ENCODE data around the gene ASB4.
"Not testable (repeated sequence)": the region's sequence is repeated elsewhere in the genome, so short reads cannot be mapped to it uniquely, and the experiment has no call there.

The ASB4 gene

GRCh38 chr7:95527033-95527775 lies 41.5 kb downstream of the ASB4 start:
- peak; percentile 71 to 86 (median 73) for DNase-seq

- no peak for DNase-seq
These were observed 42.1 kb downstream of the ASB4 start for GRCh38 chr7:95527776-95528250.

- peak in 1 of 3 experiments; percentile 22 for DNase-seq
These were observed 44.0 kb downstream of the ASB4 start for GRCh38 chr7:95529701-95530100.

- no peak for DNase-seq
These were observed 45.1 kb downstream of the ASB4 start for GRCh38 chr7:95530881-95531280.

DNA sequence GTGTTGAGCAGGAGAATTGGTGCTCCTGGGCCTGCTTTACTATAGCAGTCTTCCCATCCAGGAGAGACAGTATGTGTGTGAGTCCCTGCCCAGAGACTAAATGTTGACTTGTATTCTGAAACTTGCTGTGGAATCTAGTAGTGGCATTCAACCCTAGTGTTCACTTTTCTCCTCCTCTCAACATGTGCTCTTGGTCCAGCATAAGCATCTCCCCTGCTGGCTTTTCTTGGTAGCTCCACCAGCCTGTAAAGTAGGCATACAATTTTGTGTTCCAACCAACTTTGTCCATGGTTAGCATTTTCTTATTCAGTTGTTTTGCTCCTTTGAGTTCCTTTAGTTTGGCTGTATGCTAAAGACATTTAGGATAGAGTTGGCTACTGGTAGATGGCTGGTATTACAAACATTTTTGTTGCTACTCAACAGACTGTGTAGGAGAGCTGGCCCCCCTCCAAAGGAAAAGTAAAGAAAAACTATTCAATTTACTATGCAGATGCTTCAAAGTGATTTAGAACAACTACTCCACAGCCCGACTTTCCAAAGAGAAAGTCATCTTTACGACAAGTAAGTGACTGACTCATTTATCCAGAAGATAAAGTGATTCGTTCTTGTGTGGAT lies 46.0 kb downstream of the ASB4 start:
- no peak for DNase-seq

DNA sequence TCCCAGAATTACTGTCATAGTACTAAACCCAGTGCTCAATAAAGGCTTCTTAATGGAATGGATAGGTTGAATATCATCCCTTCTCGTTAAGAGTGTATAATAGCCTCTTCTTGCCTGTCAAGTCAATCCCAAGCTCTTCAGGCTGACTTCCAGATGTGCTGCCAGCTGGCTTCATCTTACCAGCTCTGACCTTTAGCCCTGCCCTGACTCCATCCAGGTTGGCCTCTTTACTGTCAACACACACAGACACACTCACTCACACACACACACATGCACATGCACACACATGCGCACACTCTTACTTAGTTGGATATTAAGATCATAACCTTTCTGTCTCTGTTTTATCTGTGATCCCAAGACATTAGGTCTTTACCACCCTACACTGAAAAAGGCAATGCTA lies 49.1 kb downstream of the ASB4 start:
- peak in 1 of 3 experiments; percentile 61 for DNase-seq

DNA sequence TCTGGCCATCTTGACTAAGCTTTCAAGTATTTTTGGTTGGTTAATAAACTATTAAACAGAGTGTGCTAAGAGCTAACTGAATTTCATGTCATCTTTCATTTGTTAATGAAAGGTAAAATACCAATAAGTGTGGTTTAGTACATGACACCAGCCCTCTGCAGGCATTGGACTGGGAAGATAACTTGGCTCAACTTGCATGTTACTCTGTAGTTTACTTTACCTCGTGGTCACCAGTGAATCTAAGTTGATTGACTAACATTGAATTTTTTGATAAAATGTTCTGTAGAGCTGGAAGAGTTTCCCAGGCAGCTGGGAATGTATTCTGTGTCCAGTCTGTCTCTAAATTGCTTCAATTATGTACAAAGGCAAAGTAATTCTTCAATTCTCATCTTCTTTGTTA lies 49.9 kb downstream of the ASB4 start:
- DNase-seq: no peak

DNA sequence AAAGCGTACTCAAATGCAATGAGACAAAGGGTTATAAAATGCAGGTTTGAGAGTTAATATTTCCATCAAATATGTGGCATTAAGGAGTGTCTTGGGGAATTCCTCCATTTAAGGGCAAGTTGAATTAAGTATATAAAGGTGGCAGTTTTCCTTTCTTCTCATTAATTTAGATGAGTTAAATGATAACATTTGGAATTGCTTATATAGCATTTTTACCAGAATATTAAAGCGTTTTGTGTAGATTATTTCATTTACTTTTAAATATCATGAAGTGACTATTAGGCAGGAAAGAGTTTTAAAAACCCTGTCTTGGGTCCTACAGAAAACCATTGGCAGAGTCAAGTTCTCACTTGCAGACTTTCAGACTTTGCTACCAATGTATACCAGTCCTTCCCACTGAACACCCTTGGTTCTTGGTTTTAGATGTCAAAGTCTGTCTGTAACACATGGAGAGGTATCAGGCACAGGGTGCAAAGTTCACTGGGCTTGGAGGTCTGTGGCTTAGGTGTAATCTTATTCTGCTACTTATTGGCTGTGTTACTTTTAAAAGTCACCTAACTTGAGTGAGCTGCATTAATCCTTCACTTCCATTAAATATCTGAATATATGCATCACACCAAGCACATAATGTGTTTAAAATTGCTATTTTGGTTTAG lies 51.0 kb downstream of the ASB4 start:
- no peak for DNase-seq

DNA sequence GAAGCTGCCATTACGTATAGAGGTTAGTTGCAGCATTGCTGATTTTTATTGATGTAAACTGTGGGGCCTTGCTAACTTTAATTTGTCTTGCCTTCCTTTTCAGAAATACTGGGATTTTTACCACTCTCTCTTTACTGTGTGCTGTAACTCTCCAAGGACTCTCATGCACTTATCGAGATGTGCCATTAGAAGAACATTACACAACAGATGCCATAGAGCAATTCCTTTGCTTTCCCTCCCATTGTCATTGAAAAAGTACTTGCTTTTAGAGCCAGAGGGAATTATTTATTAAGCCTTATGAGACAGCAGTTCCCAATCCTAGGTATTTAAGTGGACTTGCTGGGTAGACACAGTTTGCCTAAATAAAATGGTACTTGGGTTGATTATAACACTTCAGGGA lies 51.7 kb downstream of the ASB4 start:
- DNase-seq: no peak

DNA sequence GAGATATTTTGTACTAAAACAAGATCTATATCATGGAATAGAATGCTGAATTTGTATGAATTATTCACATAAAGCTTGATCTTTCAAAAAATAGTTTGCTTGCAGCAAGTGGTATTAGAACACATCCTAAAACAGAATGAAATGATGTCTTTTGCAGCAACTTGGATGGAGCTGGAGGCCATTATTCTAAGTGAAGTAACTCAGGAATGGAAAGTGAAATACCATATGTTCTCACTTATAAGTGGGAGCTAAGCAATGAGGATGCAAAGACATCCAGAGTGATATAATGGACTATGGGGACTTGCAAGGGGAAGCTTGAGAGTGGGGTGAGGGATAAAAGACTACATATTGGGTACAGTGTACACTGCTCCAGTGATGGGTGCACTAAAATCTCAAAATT lies 53.7 kb downstream of the ASB4 start:
- no peak for DNase-seq

DNA sequence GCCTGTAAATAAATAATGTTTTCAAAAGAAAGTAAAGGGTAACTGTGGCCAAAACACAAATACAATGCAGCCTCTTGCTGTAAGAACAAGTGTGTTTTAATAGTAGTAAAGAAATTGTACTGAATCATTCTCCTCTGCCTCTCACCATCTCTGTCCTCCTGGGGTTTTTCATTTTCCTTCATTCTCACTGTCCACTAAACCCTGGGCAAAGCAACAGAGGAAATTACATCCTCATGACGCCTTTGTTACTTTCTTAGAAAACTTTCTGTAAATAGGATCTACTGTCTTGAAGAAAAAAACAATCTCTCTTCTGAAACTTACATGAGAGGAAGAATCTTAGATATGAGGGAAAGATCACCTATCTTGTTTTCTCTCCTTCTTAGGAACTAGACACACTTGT lies 54.6 kb downstream of the ASB4 start:
- no peak for DNase-seq

- DNase-seq: no peak
These were observed 57.6 kb downstream of the ASB4 start for GRCh38 chr7:95543312-95543711.

GRCh38 chr7:95544171-95544570 lies 58.4 kb downstream of the ASB4 start:
- no peak for DNase-seq

DNA sequence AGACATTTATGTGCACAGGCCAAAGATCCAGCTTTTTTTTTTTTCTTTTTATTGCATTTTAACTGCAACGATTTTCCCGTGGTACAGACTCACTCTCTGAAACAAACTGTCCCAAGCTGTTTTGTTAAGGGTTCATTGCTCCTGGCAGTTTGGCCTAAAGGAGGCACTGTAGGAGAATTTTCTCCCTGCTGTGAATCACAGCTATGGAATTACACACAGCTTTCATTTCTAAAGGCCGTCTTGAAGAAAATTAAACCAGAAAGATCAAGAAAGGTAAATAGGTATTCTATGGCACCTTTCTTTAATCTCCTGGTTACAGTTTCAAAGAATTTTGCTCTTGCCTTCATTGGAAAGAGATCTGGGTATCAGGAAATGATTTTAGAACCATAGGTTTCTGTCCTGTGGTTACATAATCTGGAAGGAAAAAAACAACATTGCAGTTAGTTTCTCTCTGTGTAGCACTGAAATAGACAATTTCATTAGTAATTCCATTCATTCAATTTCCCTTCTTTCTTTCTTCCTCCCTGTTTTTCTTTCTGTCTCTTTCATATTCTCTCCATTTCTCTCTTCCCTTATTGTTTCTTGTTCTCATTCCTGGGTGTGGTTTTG lies 59.4 kb downstream of the ASB4 start:
- DNase-seq: peak in 1 of 3 experiments; percentile 12

- no peak for DNase-seq
These were observed 59.9 kb downstream of the ASB4 start for GRCh38 chr7:95545673-95546072.

GRCh38 chr7:95546647-95547046 lies 60.9 kb downstream of the ASB4 start:
- no peak for DNase-seq

DNA sequence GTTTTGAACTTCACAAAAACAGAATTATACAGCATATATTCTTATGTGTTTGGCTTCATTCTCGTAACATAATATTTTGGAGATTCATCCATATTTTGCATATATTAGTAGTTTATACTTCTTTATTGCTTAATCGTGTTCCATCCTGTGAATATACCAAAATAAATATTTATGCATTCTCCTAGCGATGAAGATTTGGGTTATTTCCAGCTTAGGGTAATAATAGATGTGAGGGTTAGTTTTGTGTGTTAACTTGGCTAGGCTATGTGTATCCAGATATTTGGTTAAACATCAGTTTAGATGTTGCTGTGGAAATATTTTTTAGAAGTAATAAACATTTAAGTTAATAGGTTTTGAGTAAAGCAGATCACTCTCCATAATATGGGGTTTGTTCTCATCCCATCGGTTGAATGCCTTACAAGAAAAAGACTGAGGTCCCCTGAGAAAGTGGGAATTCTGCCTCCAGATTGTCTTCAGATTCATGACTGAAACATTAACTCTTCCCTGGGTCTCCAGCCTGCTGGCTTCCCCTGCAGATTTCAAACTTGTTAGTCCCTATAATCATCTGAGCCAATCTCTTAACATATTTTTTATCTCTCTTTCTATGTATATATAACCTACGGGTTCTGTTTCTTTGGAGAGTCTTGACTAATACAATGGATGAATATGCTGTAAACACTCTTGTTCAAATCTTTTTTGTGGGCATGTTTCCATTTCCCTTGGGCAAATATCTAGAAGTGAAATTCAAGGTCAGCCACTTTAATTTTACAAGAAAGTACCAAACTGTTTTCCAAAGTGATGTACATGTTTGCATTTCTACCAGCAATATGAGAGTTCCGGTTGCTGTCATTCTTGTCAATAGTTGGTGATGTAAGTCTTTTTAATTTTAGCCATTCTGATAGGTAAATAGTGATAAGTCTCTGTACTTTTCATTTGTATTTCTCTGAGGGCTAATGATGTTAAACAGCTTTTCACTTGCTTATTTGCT lies 61.9 kb downstream of the ASB4 start:
- no peak for DNase-seq

GRCh38 chr7:95549818-95550529 lies 64.2 kb downstream of the ASB4 start:
- peak; percentile 6 to 49 (median 33) for DNase-seq

DNA sequence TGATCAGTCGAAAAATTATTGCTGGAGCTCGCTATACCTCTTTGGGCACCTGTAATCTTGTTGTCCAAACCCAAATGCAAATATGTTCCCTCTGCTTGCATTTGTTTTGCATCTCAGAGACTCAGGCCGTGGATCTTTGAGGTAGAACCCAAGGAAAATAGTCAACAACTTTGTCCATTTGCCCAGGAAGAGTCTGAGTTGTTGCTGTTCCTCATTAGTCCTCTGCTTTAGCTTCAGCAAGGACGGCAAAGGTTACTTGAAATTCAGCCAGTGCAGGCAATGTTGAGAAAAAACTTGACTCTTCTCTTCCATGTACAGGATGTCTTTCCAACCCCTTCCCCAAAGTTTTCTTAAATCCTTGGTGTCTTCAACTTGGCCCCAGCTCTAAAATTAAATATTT lies 64.8 kb downstream of the ASB4 start:
- no peak for DNase-seq

DNA sequence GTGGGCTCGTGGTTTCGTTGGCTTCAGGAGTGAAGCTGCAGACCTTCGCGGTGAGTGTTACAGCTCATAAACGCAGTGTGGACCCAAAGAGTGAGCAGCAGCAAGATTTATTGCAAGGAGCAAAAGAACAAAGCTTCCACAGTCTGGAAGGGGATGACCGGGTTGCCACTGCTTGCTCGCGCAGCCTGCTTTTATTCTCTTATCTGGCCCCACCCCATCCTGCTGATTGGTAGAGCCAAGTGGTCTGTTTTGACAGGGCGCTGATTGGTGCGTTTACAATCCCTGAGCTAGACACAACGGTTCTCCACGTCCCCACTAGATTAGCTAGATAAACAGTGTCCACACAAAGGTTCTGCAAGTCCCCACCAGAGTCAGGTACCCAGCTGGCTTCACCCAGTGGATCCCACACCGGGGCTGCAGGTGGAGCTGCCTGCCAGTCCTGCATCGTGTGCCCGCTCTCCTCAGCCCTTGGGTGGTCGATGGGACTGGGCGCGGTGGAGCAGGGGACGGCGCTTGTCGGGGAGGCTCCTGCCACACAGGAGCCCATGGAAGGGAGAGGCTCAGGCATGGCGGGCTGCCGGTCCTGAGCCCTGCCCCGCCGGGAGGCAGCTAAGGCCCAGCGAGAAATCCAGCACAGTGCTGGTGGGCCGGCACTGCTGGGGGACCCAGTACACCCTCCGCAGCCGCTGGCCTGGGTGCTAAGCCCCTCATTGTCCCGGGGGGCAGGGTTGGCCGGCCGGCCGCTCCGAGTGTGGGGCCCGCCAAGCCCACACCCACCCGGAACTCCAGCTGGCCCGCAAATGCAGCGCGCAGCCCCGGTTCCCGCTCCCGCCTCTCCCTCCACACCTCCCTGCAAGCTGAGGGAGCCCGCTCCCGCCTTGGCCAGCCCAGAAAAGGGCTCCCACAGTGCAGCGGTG lies 66.5 kb downstream of the ASB4 start:
- DNase-seq: not testable (repeated sequence)

DNA sequence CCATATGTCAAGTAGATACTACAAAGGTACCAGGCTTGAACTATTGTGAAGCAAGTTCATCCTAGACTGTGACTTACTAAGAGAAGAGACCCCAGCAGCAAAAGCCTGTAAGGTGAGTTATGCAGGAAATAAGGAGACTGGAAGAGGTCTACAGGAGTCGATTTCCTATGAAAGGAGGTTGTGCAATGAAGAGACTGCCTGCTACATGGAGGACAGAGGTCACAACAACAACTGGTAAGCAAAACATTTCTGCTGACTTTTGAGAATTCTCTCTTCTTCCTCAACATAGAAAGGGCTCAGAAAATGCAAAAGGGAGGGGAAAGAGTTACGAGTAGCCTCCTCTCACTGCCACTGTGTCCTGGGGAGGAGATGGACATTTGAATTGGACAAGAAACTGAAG lies 68.2 kb downstream of the ASB4 start:
- no peak for DNase-seq
